GM12864 (cell line): ENCODE results near the gene FAM174B.

Source experiments
- DNase-seq: peaks from one replicate; pipeline ENCODE4 v3.0.0-alpha.2; 2011; ENCODE audit warnings: low read depth
- H3K4me3 ChIP-seq: 2 replicates; pipeline ENCODE4 v1.5.1; 2011; ENCODE audit warnings: mild to moderate bottlenecking, low read depth, low read length, control low read depth
- CTCF ChIP-seq: IDR thresholded peaks from 2 replicates; pipeline ENCODE4 v1.5.1; 2011; ENCODE audit warnings: low read depth, mild to moderate bottlenecking, moderate library complexity, low read length, control low read depth, inconsistent platforms; ENCODE audit errors: missing control alignments

Gene FAM174B

GRCh38 chr15:92645731-92646130 is 9.8 kb downstream of the FAM174B start:
- no peak overlapping the region for H3K4me3 ChIP-seq
- DNase-seq: no peak
- no peak for TF ChIP-seq CTCF

GRCh38 chr15:92645051-92645631 is 10.4 kb downstream of the FAM174B start:
- DNase-seq: no peak

GRCh38 chr15:92643849-92644815 is 11.4 kb downstream of the FAM174B start:
- H3K4me3 ChIP-seq: no peak overlapping the region
- no peak for DNase-seq
- no peak for TF ChIP-seq CTCF

More at GRCh38 chr15:92645051-92645631, 10.4 kb downstream of the FAM174B start:
- H3K4me3 ChIP-seq: no peak overlapping the region
- no peak for TF ChIP-seq CTCF

GRCh38 chr15:92638709-92639365 is 16.7 kb downstream of the FAM174B start:
- TF ChIP-seq CTCF: no peak
- DNase-seq: no peak
- H3K4me3 ChIP-seq: no peak overlapping the region

- no peak for DNase-seq
- TF ChIP-seq CTCF: no peak
- H3K4me3 ChIP-seq: no peak overlapping the region
These were observed 17.3 kb downstream of the FAM174B start for GRCh38 chr15:92638291-92638708.

GRCh38 chr15:92637626-92638025 is 17.9 kb downstream of the FAM174B start:
- TF ChIP-seq CTCF: no peak
- no peak overlapping the region for H3K4me3 ChIP-seq
- DNase-seq: no peak
